Activated CD4-positive, alpha-beta memory T cell treated with anti-CD3 and anti-CD28 coated beads for 36 hours (primary cell): ENCODE data around the gene TNC. TPM values are rescaled to one million over a fixed set of nuclear protein-coding genes. Genes with fewer than 3 reads are reported as not detected.

Experiments used
- CTCF ChIA-PET: fragments of 350-600 bp; sonication (Branson Sonifier 250); formaldehyde crosslinking; loops from one replicate; lab custom pipeline; 2021; ENCODE audit warnings: antibody characterized with exemption, inconsistent platforms; lab: Charles Lee
- POLR2A ChIA-PET: fragments of 350-600 bp; sonication (Branson Sonifier 250); formaldehyde crosslinking; loops from one replicate; lab custom pipeline; 2021; ENCODE audit warnings: antibody characterized with exemption; lab: Charles Lee
- DNase-seq: peaks from one replicate; pipeline ENCODE4 v3.0.0-alpha.2; 2020
- H3K27ac Mint-ChIP-seq: one replicate; pipeline ENCODE4 v1.8.0; 2021; ENCODE audit warnings: mixed read lengths
- H3K27me3 Mint-ChIP-seq: one replicate; pipeline ENCODE4 v1.8.0; 2021; ENCODE audit warnings: mixed read lengths
- H3K36me3 Mint-ChIP-seq: one replicate; pipeline ENCODE4 v1.8.0; 2021; ENCODE audit warnings: mixed read lengths
- H3K4me1 Mint-ChIP-seq: one replicate; pipeline ENCODE4 v1.8.0; 2021; ENCODE audit warnings: low read depth, mixed read lengths
- H3K4me3 Mint-ChIP-seq: one replicate; pipeline ENCODE4 v1.8.0; 2021; ENCODE audit warnings: mild to moderate bottlenecking, mixed read lengths
- H3K9me3 Mint-ChIP-seq: one replicate; pipeline ENCODE4 v1.8.0; 2021; ENCODE audit warnings: mixed read lengths
- intact Hi-C: fragments of 100-400 bp; cut with micrococcal nuclease; formaldehyde crosslinking; loops from one replicate; pipeline ENCODE4 v1.15.1; 2023
- total RNA-seq, 2 experiments: library from RNA; stranded (reverse); gene quantifications; one replicate each; pipeline ENCODE4 v1.2.3, GENCODE V29; 2021

TNC gene
- total RNA-seq, 2 experiments from 2014 or later, result 0.52 to 1.2 TPM

DNA sequence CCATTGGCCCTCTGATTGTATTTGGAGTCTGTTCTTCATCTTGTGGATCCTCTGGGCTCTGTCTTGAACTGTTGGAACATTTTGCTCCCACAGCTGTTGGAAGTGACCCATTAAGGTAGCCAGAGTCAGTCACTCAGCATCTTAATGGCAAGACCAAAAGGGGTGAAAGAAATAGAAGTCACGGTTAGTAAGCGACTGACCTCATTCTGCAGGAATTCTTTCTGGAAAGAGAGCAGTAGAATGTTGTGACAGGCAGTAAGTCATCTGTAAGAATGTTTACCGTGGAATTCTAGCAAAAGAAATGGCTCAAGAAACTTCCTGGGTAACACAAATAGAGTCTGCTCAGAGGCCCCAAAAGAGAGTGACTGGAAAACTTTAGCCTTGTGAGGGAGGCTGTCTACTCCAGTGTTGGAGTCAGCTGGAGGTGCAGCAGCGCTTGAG, 28.6 kb upstream of the TNC start:
- DNase-seq, result no peak
- ChIA-PET POLR2A (no interaction called here), CTCF (no interaction called here)
- Mint-ChIP-seq H3K27me3 (peaks cover 9% of the 10 kb centered on the region), H3K9me3 (no peaks in the 10 kb centered on the region), H3K4me3 (no peak overlapping the region), H3K27ac (no peak overlapping the region), H3K4me1 (peaks cover 5% of the 10 kb centered on the region), H3K36me3 (no peaks in the 10 kb centered on the region)
- intact Hi-C loops, result no loop called here

DNA sequence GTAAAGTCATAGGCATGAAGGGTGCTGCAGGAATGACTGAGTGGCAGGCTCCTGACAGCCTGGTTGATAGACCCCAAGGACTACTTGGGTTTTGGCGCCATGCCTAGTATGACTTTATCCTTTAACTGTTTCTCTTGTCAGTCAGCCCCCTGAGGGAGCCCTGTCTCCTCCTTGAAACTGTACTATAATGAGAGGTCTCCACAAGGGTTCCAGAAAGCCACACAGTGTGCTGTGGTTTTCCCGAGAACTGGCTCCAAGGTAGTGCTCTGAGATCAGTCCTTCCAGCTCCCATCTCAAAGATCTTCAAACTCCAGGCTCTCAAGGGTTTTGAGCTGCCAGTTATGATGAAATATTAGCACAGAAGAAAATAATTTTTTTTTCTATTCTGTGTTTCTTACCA, 26.7 kb upstream of the TNC start:
- no peak overlapping the region for H3K27ac Mint-ChIP-seq
- CTCF ChIA-PET, result no interaction called here
- H3K4me3 Mint-ChIP-seq, result no peak overlapping the region
- no peaks in the 10 kb centered on the region for H3K36me3 Mint-ChIP-seq
- intact Hi-C loops, result no loop called here
- no peaks in the 10 kb centered on the region for H3K9me3 Mint-ChIP-seq
- H3K27me3 Mint-ChIP-seq, result peaks cover 14% of the 10 kb centered on the region
- H3K4me1 Mint-ChIP-seq, result peaks cover 5% of the 10 kb centered on the region
- no peak for DNase-seq
- POLR2A ChIA-PET, result no interaction called here

DNA sequence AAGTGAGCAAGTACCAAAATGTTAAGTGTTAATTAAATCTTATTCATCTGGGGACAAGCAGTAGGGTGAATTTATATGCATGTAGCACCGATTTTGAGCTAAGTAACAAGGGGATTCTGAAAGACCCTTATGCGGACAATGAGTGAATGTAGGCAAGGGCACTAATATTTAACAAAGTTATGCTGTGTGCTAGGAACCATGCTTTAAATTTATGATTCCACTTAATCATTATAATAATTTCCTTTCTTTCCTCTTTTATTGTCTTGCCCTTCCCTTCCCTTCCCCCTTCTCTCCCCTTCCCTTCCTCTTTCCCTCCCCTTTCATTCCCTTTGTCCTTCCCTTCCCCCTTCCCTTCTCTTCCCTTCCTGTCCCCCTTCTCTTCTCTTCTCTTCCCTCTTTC, 25.7 kb upstream of the TNC start:
- H3K4me3 Mint-ChIP-seq, result no peak overlapping the region
- no peak overlapping the region for H3K27ac Mint-ChIP-seq
- CTCF ChIA-PET, result no interaction called here
- intact Hi-C loops, result no loop called here
- no peaks in the 10 kb centered on the region for H3K9me3 Mint-ChIP-seq
- DNase-seq, result no peak
- H3K36me3 Mint-ChIP-seq, result no peaks in the 10 kb centered on the region
- POLR2A ChIA-PET, result no interaction called here
- H3K4me1 Mint-ChIP-seq, result peaks cover 7% of the 10 kb centered on the region
- H3K27me3 Mint-ChIP-seq, result peaks cover 15% of the 10 kb centered on the region

DNA sequence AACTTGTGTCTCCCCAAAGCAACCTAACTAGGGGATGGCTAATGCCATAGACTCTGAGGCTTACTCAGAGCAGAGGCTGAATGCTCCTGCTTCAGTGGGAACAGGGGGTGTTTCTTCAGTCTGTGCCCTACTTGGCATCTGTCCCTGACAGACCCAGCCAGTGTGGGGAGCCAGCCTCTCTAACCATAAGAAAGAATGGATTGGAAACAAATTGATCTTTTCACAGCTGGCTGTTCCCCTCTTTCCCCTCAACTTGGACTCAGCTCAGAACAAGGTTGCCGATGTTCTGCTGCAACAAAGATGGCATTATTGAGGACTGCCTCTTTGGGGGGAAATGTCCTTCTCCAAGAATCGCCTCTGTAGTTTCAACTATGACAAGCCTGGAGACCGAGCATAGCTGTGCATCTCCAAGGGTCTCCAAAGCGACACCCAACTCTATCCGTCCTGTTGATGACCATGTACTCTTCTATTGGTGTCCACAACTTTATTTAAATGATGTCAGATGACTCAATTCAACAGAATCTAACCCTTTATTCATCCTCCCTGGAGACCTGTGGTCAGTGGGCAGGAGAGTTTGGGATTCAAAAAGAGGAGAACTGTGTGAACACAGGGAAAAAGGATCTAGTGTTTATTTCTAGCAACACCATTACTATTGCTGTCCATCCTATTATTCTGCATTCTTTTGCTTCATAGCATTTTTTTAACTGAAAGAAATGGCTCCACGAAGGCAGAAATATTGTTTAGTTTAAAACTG, 24.7 kb upstream of the TNC start:
- H3K36me3 Mint-ChIP-seq, result no peaks in the 10 kb centered on the region
- ChIA-PET CTCF (no interaction called here), POLR2A (no interaction called here)
- no peak for DNase-seq
- peaks cover 7% of the 10 kb centered on the region for H3K4me1 Mint-ChIP-seq
- no peak overlapping the region for H3K4me3 Mint-ChIP-seq
- no peaks in the 10 kb centered on the region for H3K9me3 Mint-ChIP-seq
- H3K27ac Mint-ChIP-seq, result no peak overlapping the region
- intact Hi-C loops, result no loop called here
- peaks cover 16% of the 10 kb centered on the region for H3K27me3 Mint-ChIP-seq

DNA sequence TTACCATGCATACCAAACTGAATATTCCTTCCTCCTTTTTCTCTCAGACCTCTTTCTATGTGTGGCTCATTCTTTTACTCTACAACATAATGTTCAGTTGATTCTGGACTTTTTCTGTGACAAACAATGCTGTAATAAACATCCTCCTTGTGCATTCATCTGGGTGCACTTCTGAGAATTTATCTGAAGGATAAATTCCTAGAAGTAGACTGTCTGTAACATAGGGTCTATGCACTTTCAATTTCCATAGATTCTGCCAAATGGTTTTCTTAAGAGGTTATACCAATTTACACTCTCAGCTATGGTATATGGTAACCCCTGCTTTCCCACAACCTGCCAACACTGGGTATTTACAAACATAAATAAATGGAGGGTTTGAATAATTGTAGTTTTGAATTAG, 24.1 kb upstream of the TNC start:
- CTCF ChIA-PET, result no interaction called here
- peaks cover 16% of the 10 kb centered on the region for H3K27me3 Mint-ChIP-seq
- DNase-seq, result no peak
- H3K4me1 Mint-ChIP-seq, result peaks cover 7% of the 10 kb centered on the region
- intact Hi-C loops, result no loop called here
- POLR2A ChIA-PET, result no interaction called here
- no peaks in the 10 kb centered on the region for H3K36me3 Mint-ChIP-seq
- H3K4me3 Mint-ChIP-seq, result no peak overlapping the region
- no peaks in the 10 kb centered on the region for H3K9me3 Mint-ChIP-seq
- H3K27ac Mint-ChIP-seq, result no peak overlapping the region

DNA sequence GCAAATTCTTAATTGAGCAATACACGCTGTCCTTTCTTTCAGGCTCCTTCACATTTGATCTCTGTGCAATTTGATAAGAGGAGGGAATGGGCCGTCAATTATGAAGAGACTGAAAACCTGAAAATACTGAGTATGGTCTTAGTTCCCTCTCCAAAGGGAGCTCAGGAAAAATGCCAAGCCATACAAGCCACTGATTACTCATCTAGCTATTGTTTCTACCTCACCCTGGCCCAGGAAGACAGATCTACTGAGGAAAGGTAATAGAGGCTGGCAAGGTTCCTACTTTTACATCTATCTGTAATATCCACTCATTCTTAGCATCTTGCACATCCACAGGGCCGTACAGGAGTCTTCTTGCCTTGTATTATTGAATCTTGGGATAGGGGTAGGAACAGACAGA, 23.7 kb upstream of the TNC start:
- Mint-ChIP-seq H3K4me3 (no peak overlapping the region), H3K4me1 (peaks cover 7% of the 10 kb centered on the region), H3K27me3 (peaks cover 20% of the 10 kb centered on the region), H3K36me3 (no peaks in the 10 kb centered on the region), H3K9me3 (no peaks in the 10 kb centered on the region), H3K27ac (no peak overlapping the region)
- ChIA-PET CTCF (no interaction called here), POLR2A (no interaction called here)
- no peak for DNase-seq
- intact Hi-C loops, result no loop called here

DNA sequence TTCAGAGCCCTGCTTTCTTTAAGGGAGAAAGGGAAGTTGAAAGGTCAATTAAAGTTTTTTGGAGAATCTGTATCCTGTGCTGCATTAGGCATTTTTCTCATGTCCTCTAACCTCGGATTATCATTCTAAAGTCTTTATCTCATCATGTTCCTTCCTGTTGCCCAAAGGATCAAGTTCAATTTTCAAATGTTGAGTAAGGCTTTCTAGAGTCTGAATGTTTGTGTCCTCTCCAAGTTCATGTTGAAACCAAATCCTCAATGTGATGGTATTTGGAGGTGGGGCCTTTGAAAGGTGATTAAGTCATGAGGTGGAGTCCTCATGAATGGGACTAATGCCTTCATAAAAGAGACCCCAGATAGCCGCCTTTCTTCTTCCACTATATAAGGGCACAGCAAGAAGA, 20.2 kb upstream of the TNC start:
- H3K27me3 Mint-ChIP-seq, result peaks cover 24% of the 10 kb centered on the region
- POLR2A ChIA-PET, result no interaction called here
- no peaks in the 10 kb centered on the region for H3K9me3 Mint-ChIP-seq
- peaks cover 7% of the 10 kb centered on the region for H3K4me1 Mint-ChIP-seq
- CTCF ChIA-PET, result no interaction called here
- H3K36me3 Mint-ChIP-seq, result no peaks in the 10 kb centered on the region
- DNase-seq, result no peak
- no peak overlapping the region for H3K27ac Mint-ChIP-seq
- no peak overlapping the region for H3K4me3 Mint-ChIP-seq
- intact Hi-C loops, result no loop called here

DNA sequence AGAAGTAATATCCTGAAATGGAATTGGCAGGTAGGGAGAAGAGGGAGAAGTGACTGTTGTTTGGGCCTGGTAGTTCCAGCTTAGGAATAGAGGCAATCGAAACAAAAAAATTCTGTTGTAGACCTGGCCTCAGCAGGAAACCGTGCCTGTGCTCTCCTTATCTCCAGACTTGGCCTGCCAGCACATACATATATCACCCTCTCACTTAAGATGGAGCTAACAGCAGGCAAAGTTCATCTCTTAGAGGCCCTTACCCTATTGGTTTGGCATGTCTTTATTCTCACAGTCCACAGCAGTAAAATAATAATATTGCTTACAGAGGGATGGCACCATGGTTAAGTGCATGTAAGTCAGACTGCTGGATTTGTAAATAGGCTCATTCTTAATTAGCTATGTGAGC, 19.6 kb upstream of the TNC start:
- intact Hi-C loops, result no loop called here
- DNase-seq, result no peak
- Mint-ChIP-seq H3K36me3 (no peaks in the 10 kb centered on the region), H3K27me3 (peaks cover 20% of the 10 kb centered on the region), H3K4me3 (no peak overlapping the region), H3K9me3 (no peaks in the 10 kb centered on the region), H3K4me1 (peaks cover 6% of the 10 kb centered on the region), H3K27ac (no peak overlapping the region)
- ChIA-PET CTCF (no interaction called here), POLR2A (no interaction called here)

DNA sequence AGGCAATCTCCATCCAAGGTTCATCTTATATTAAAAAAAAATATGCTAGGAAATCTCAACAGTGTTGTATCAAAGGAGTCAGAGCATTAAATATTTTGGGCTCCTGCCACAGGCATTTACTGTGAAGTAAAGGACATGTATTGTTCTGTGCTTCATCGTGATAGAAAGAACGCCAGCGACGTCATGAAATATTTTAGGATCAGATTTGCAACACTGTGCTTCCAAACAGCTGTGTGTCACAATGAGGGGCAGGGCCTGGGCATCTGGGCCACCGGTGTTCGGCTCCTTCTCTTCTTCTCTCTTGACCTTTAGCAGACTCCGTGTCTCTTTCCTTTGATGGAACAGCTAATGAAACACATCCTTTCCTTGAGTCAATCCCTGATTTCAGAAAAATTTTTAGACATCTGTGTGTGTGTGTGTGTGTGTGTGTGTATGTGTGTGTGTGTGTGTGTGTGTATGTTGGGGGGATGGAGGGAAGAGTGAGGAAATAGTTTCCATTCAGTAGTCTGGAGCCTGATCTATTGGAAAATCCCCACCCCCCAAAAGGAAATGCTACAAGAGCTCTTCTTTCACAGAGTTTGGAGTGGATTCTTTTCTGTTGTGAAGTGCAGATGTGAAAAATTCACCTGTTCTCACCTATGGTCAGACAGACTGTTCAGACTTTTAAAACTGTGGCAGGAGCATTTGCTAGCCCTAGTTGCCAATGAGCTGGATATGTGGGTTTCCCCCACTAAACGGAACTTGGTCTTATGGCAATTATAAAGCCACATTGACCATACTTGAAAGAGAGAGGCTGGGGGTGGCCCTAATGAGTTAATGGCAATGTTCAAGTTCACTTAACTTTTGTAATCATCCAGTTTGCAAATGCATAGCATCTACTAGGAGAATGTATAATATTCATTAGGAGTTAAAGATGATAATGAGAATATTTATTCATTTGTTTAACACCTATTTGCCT, 18.1 kb upstream of the TNC start:
- H3K9me3 Mint-ChIP-seq, result no peaks in the 10 kb centered on the region
- intact Hi-C loops, result no loop called here
- H3K27me3 Mint-ChIP-seq, result peaks cover 16% of the 10 kb centered on the region
- no peak overlapping the region for H3K4me3 Mint-ChIP-seq
- ChIA-PET CTCF (no interaction called here), POLR2A (no interaction called here)
- H3K4me1 Mint-ChIP-seq, result peaks cover 2% of the 10 kb centered on the region
- no peak for DNase-seq
- no peak overlapping the region for H3K27ac Mint-ChIP-seq
- H3K36me3 Mint-ChIP-seq, result no peaks in the 10 kb centered on the region

DNA sequence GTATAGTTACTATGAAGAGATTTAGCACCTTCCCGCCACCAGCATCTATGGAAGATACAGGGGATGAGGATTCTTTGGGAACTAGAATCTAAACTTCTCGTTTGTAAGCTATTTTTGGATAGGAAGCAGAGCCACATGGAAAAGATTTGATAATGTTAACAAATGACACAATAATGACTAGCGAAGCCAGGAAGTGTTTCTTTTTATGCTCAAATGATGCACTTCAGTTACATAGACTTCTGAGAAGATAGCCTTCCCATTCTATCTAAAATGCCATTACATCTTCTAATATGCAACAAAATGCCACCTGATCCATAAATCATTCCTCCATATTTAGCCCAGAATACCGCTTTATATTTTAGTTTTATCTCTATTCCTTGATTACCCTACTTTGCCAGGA, 17.0 kb upstream of the TNC start:
- no peak for DNase-seq
- no peak overlapping the region for H3K4me3 Mint-ChIP-seq
- ChIA-PET CTCF (no interaction called here), POLR2A (no interaction called here)
- H3K9me3 Mint-ChIP-seq, result no peaks in the 10 kb centered on the region
- peaks cover 15% of the 10 kb centered on the region for H3K27me3 Mint-ChIP-seq
- H3K4me1 Mint-ChIP-seq, result peaks cover 2% of the 10 kb centered on the region
- H3K27ac Mint-ChIP-seq, result no peak overlapping the region
- intact Hi-C loops, result no loop called here
- no peaks in the 10 kb centered on the region for H3K36me3 Mint-ChIP-seq

DNA sequence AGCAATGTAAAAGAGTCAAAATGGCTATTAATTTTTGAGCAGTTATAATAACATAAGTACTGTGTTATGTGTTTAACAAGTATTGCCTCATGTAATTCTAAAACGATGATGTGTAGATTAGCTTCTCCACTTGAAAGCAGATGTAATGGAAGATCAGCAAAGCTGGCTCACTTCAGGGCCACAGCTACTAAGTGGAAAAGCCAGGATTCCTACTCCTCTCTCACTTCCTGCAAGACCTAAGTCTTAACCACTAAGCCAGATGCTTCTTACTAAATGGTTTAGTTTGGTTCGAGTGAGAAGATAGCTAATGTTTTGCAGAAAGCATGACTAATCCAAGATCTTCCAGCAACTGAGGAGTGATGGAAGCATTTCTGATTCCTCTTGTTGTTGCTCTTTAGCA, 15.7 kb upstream of the TNC start:
- ChIA-PET POLR2A (no interaction called here), CTCF (no interaction called here)
- Mint-ChIP-seq H3K27me3 (peaks cover 19% of the 10 kb centered on the region), H3K4me1 (no peaks in the 10 kb centered on the region), H3K9me3 (no peaks in the 10 kb centered on the region), H3K36me3 (no peaks in the 10 kb centered on the region), H3K27ac (no peak overlapping the region), H3K4me3 (no peak overlapping the region)
- DNase-seq, result no peak
- intact Hi-C loops, result no loop called here

DNA sequence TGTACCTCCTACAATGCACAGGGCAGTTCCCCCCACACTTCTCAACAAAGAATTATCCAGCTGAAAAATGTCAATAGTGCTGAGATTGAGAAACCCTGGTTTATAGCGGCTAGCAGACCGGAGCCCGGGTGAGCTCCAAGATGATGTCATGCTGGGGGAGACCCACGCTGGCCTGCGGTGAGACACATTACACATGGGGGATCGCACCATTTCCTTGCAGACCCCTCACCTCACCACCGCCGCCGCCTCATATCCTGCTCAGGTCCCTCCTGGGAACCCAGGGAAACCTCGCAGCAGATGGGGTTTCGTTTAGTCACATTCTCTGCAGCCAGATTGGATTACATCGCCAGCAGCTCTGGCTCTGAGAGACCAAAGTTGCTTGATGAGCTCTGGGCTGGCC, 14.7 kb upstream of the TNC start:
- no peaks in the 10 kb centered on the region for H3K9me3 Mint-ChIP-seq
- no peak overlapping the region for H3K27ac Mint-ChIP-seq
- no peak overlapping the region for H3K4me3 Mint-ChIP-seq
- ChIA-PET POLR2A (no interaction called here), CTCF (no interaction called here)
- no peaks in the 10 kb centered on the region for H3K4me1 Mint-ChIP-seq
- peaks cover 18% of the 10 kb centered on the region for H3K27me3 Mint-ChIP-seq
- no peak for DNase-seq
- intact Hi-C loops, result no loop called here
- no peaks in the 10 kb centered on the region for H3K36me3 Mint-ChIP-seq
